Measurements from ENCODE around the gene GALNT5. TPM values are rescaled to one million over a fixed set of nuclear protein-coding genes. Genes with fewer than 3 reads are reported as not detected.

The GALNT5 gene
- total RNA-seq, 1 donor from 2014 or later, result not detected

DNA sequence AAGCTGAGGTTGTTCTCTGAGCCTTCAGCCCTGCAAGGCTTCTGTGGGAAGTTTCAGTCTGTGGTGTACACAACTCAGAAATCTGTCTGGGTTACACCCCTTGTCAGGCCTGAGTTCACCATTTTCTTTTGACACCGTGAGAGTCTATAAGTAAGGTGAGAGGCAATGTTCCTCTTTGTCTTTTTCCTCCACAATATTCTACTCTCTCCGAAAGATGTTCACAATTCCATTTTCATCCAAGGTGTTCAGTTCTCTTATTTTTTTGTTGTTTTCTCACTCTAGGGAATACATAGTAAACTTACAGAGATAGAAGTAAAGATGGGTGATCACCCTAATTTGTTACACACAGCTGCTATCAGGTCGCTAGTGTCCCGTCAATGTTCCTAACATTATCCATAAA lies 64.9 kb downstream of the GALNT5 start:
- no peak overlapping the region for H3K27ac Mint-ChIP-seq
- Histone ChIP-seq H3K9me3 (ENCODE audit: low read depth) (no peaks in the 10 kb centered on the region), H3K4me1 (peaks cover 67% of the 10 kb centered on the region), H3K4me3 (no peak overlapping the region), H3K36me3 (no peaks in the 10 kb centered on the region), H3F3A (ENCODE audit: low read depth) (peaks cover 35% of the 10 kb centered on the region), H2AFZ (replicated peaks) (peak overlapping the region; percentile 5), H3K79me2 (ENCODE audit: low read depth) (no peaks in the 10 kb centered on the region), H3K4me2 (no peak overlapping the region), H3K27me3 (no peaks in the 10 kb centered on the region), H3K9ac (no peak overlapping the region), H3K27ac (no peak overlapping the region), H4K20me1 (ENCODE audit: low read depth) (no peaks in the 10 kb centered on the region)
- DNase-seq (ENCODE audit: low spot score), result no peak
- no peak overlapping the region for H3K4me3 Mint-ChIP-seq
- TF ChIP-seq, protein P1, sequence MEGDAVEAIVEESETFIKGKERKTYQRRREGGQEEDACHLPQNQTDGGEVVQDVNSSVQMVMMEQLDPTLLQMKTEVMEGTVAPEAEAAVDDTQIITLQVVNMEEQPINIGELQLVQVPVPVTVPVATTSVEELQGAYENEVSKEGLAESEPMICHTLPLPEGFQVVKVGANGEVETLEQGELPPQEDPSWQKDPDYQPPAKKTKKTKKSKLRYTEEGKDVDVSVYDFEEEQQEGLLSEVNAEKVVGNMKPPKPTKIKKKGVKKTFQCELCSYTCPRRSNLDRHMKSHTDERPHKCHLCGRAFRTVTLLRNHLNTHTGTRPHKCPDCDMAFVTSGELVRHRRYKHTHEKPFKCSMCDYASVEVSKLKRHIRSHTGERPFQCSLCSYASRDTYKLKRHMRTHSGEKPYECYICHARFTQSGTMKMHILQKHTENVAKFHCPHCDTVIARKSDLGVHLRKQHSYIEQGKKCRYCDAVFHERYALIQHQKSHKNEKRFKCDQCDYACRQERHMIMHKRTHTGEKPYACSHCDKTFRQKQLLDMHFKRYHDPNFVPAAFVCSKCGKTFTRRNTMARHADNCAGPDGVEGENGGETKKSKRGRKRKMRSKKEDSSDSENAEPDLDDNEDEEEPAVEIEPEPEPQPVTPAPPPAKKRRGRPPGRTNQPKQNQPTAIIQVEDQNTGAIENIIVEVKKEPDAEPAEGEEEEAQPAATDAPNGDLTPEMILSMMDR (IDR thresholded peaks at IDR 0.05), result no peak
- TF ChIP-seq EZH2phosphoT487 (IDR thresholded peaks at IDR 0.05) (no peak), EZH2 (IDR thresholded peaks at IDR 0.05) (no peak)
- no peaks in the 10 kb centered on the region for H3K27me3 Mint-ChIP-seq (ENCODE audit: insufficient read depth, low read depth)
- H3K9me3 Mint-ChIP-seq, result no peaks in the 10 kb centered on the region
- H3K4me1 Mint-ChIP-seq, result peaks cover 22% of the 10 kb centered on the region
- H3K36me3 Mint-ChIP-seq, result no peaks in the 10 kb centered on the region

DNA sequence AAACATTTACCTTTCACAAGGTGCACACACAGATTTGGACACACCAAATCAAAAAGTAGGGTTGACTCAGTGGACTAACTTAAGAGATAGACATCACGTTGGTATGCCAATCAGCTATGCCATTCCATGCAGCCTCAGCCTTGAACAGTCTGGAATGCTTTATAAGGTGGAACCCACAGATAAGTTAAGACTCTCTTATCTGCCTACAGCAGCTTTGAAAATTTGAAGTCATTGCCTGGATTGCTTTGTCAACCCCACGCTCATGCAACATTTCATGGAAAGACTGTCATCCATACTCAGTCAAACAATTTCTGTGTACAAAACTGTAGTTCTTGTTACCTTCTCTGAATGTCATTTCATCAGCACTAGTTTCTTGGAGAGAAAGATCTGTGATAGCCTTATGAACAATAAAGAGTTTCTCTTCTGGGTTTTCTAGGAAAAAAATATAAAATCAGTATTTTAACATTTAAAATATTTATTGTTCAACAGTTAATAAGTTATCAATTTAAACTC lies 66.9 kb downstream of the GALNT5 start:
- H3K27ac ChIP-seq, result no peak overlapping the region
- H3K4me1 Mint-ChIP-seq, result peaks cover 22% of the 10 kb centered on the region

DNA sequence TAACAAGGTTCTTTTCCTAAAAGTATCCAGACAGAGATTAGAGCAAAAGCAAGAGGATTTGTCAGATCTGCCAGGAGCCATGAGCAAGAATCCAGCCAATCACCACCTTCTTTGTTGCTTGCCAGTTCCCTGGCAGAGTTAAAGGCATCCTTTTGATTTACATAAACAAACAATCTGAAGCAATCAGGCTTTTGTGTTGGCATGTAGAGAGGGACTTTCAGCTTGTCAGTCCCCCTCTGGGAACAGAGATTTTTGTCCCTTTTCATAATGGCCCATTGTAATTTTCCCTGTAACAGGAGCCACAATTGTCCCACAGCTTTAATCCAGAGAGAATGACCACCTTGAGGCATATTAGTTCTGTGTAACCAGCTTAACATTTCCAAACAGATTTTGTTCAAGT lies 68.3 kb downstream of the GALNT5 start, which contains the start of gene ERMN:
Gene ERMN (minus strand): TSS at position 39 of the 400 bp plus-strand sequence. CDS start 182 bp downstream, outside the sequence.
- peaks cover 22% of the 10 kb centered on the region for H3K4me1 Mint-ChIP-seq
- Histone ChIP-seq H3K9me3 (ENCODE audit: low read depth) (no peaks in the 10 kb centered on the region), H3K36me3 (no peaks in the 10 kb centered on the region), H3K4me1 (peaks cover 54% of the 10 kb centered on the region), H3F3A (ENCODE audit: low read depth) (peaks cover 29% of the 10 kb centered on the region), H3K27ac (peak within 1 kb of the TSS; percentile 86), H3K9ac (no peak within 1 kb of the TSS), H3K79me2 (ENCODE audit: low read depth) (no peaks in the 10 kb centered on the region), H3K4me2 (peak within 1 kb of the TSS; percentile 62), H2AFZ (replicated peaks) (no peak within 1 kb of the TSS), H3K27me3 (no peaks in the 10 kb centered on the region), H3K4me3 (peak within 1 kb of the TSS; percentile 20), H4K20me1 (ENCODE audit: low read depth) (no peaks in the 10 kb centered on the region)
- H3K9me3 Mint-ChIP-seq, result no peaks in the 10 kb centered on the region
- TF ChIP-seq, protein P1 (IDR thresholded peaks at IDR 0.05), result no peak
- TF ChIP-seq EZH2phosphoT487 (IDR thresholded peaks at IDR 0.05) (peak; percentile 75), EZH2 (IDR thresholded peaks at IDR 0.05) (no peak)
- no peaks in the 10 kb centered on the region for H3K27me3 Mint-ChIP-seq (ENCODE audit: insufficient read depth, low read depth)
- peak; percentile 91 for DNase-seq (ENCODE audit: low spot score)
- H3K27ac Mint-ChIP-seq, result no peak within 1 kb of the TSS
- no peaks in the 10 kb centered on the region for H3K36me3 Mint-ChIP-seq
- no peak within 1 kb of the TSS for H3K4me3 Mint-ChIP-seq

More for the DNA sequence above, 66.9 kb downstream of the GALNT5 start:
- H2AFZ ChIP-seq (replicated peaks), result no peak overlapping the region
- Mint-ChIP-seq H3K36me3 (no peaks in the 10 kb centered on the region), H3K27ac (no peak overlapping the region), H3K4me3 (no peak overlapping the region), H3K27me3 (ENCODE audit: insufficient read depth, low read depth) (no peaks in the 10 kb centered on the region), H3K9me3 (no peaks in the 10 kb centered on the region)
- peaks cover 68% of the 10 kb centered on the region for H3K4me1 ChIP-seq
- H3K36me3 ChIP-seq, result no peaks in the 10 kb centered on the region
- peaks cover 35% of the 10 kb centered on the region for H3F3A ChIP-seq (ENCODE audit: low read depth)
- H3K9ac ChIP-seq, result no peak overlapping the region
- TF ChIP-seq EZH2phosphoT487 (IDR thresholded peaks at IDR 0.05), result no peak
- TF ChIP-seq, protein P1 (IDR thresholded peaks at IDR 0.05), result no peak
- TF ChIP-seq EZH2 (IDR thresholded peaks at IDR 0.05), result no peak
- H3K4me3 ChIP-seq, result no peak overlapping the region
- no peaks in the 10 kb centered on the region for H4K20me1 ChIP-seq (ENCODE audit: low read depth)
- no peaks in the 10 kb centered on the region for H3K27me3 ChIP-seq
- peak overlapping the region; percentile 62 for H3K4me2 ChIP-seq
- no peak for DNase-seq (ENCODE audit: low spot score)
- no peaks in the 10 kb centered on the region for H3K9me3 ChIP-seq (ENCODE audit: low read depth)
- no peaks in the 10 kb centered on the region for H3K79me2 ChIP-seq (ENCODE audit: low read depth)
